K562 (cell line): ENCODE measurements around the gene UTP11.

ENCODE experiments used
- ATF7 ChIP-seq: fragments of 450-650 bp; IDR thresholded peaks from 2 replicates; pipeline ENCODE4 v1.7.1; 2014; ENCODE audit warnings: mild to moderate bottlenecking, moderate library complexity
- NFATC3 ChIP-seq: fragments of 450-650 bp; IDR thresholded peaks from 2 replicates; pipeline ENCODE4 v1.6.1; 2017; ENCODE audit warnings: mild to moderate bottlenecking
- NFIC ChIP-seq: fragments of 450-650 bp; IDR thresholded peaks from 2 replicates; pipeline ENCODE4 v1.6.1; 2017; ENCODE audit warnings: mild to moderate bottlenecking, inconsistent platforms
- ZBTB7A ChIP-seq: IDR thresholded peaks from 2 replicates; pipeline ENCODE4 v1.6.1; 2011; ENCODE audit warnings: low read depth, mild to moderate bottlenecking, low read length, moderate library complexity, borderline replicate concordance; ENCODE audit not compliant: control insufficient read depth
- ZFP36 ChIP-seq: fragments of 150-350 bp; IDR thresholded peaks from 2 replicates; pipeline ENCODE4 v1.6.1; 2018; ENCODE audit warnings: low read length, low read depth; ENCODE audit not compliant: partially characterized antibody

- no peak for TF ChIP-seq ATF7
- TF ChIP-seq NFATC3, result no peak
- TF ChIP-seq ZFP36, result no peak
- TF ChIP-seq NFIC, result no peak
- TF ChIP-seq ZBTB7A, result no peak
Measured at GRCh38 chr1:38050397-38051078, 38.0 kb downstream of the UTP11 start.
